Subcutaneous adipose tissue (tissue), 4 donors: ENCODE measurements around the gene TTC17. TPM values are rescaled to one million over a fixed set of nuclear protein-coding genes. Genes with fewer than 3 reads are reported as not detected.

ENCODE experiments used
- total RNA-seq, 4 donors: library from RNA; depleted of rRNA; stranded (reverse); fragments of >200 nt; gene quantifications; one replicate each; pipeline ENCODE4 v1.1.0, GENCODE V29; 2016
- TF ChIP-seq, protein P1 (sequence below): fragments of 450-650 bp; IDR thresholded peaks from one replicate; pipeline ENCODE4 v1.5.1; 2016; ENCODE audit warnings: low read depth, mild to moderate bottlenecking, control low read depth, antibody characterized with exemption, moderate library complexity

TTC17 gene
- total RNA-seq, 4 donors from 2014 or later = 105 to 144 (median 117) TPM

DNA sequence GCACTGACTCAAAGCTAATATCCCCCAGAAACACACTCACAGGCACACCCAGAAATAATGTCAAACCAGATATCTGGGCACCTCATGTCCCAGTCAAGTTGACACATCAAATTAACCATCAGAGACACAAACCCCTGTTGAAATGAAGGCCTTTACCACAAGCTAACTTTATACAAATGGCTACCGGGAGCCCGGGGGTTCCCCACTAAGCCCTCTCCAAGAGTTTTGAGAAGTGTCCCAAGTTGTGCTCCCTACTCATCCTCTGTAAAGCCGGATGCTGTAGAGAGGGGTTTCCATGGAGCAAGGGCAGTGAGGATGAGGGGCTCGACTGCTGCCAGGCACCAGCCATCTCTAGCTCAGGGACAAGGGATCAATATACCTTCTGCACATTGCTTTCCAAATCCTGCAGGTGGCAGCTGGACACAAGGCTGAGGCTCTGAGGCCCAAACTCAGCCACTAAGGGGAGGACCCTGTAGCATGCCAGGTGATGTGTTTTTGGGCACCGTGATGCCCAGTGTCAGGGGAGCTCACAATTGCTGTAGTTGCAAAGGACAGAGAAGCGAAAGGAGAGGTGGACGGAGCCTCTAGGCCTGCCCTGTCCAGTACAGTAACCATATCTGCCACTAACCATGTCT is 145.7 kb downstream of the TTC17 start:
- TF ChIP-seq, protein P1, sequence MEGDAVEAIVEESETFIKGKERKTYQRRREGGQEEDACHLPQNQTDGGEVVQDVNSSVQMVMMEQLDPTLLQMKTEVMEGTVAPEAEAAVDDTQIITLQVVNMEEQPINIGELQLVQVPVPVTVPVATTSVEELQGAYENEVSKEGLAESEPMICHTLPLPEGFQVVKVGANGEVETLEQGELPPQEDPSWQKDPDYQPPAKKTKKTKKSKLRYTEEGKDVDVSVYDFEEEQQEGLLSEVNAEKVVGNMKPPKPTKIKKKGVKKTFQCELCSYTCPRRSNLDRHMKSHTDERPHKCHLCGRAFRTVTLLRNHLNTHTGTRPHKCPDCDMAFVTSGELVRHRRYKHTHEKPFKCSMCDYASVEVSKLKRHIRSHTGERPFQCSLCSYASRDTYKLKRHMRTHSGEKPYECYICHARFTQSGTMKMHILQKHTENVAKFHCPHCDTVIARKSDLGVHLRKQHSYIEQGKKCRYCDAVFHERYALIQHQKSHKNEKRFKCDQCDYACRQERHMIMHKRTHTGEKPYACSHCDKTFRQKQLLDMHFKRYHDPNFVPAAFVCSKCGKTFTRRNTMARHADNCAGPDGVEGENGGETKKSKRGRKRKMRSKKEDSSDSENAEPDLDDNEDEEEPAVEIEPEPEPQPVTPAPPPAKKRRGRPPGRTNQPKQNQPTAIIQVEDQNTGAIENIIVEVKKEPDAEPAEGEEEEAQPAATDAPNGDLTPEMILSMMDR = no peak

DNA sequence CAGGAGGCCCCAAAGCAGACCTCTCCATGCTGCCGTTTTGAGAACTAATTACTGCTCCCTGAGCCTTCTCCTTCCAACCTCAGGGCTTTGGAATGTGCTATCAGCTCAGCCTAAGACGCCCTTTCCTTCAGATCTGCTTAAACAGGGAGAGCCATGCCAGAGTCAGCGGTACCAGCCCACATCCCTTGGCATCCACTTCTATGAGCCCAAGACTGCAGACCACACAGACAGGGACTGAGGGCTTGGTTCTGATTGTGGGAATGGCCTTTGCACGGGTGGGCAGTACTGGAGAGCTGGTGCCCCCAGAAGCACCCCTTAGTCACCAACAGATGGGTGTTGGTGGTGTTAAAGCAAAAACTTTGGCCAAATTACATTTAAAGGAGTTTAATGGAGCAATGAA is 146.5 kb downstream of the TTC17 start:
- TF ChIP-seq, protein P1 = no peak

DNA sequence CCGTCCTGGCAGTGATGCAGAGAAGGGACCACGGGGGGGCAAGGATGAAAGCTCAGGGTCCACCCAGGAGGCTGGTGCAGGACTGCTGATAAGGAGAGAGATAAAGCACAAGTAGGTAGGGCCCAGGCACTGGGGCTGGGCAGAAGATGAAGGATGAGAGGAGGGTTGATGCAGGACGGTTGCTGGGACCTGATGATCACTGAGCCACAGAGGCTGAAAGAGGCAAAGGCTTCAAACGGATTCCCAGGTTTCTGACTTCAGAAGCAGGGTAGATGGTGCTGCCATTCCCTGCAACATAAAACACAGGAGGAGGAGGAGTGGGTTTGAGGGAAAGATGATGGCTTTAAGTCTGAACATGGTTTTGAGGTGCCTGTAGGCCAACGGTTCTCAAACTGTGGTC is 148.5 kb downstream of the TTC17 start:
- TF ChIP-seq, protein P1 = no peak

DNA sequence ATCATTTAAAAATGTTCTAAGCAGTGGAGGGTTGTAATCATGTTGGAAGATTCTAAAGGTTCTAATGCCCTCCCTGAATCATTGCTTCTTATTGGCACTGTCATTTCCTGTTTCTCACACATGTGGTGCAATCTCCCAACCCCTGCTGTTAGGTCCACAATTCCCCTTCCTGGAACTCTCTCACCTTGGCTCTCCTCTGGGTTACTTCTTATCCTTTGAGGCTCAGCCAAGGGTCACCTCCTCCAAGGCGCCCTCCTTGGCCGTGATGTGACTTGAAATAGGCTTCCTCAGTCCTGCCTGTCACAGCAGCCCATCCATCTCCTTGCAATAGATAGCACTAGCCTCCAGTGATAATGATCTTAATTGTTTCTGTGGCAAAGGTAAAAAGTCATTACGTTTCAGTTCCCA is 149.8 kb downstream of the TTC17 start:
- TF ChIP-seq, protein P1 = no peak

DNA sequence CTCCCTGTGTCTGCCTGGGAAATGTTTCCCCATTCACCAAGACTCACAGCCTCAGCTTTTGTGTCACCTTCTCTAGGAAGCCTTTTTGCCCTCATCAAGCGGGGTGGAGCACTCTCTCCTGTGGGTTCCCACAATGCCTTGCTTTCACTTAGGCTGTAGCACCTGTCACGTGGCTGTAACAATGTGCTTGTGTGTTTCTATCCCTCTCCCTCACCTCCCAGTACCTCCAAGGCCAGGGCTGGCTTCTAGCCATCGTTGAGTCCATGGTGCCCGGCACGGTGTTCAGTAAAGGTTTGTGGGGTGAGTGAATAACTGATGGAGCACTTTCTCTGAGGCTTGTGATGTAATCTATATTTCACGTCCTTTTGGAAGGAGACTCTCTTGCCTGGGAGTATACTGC is 153.2 kb downstream of the TTC17 start:
- TF ChIP-seq, protein P1 = no peak

DNA sequence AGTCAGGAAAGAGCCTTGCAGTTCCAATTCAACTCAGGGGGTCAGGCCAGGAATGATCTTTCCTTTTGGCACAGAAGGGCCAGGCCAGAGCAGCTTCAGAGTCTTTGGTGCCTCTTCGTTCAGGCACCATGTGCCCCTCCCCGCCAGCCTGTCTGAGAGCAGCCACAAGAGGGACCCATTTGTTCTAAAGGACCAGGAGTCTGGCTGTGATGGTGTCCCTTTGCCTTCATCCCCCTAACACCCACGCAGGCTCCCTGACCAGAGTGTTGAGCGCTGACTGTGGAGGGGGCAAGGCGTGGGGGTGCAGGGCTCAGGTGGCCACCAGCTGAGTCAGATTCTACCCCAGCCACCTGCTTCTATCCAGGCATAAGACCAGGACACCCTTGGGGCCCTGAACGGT is 156.4 kb downstream of the TTC17 start:
- TF ChIP-seq, protein P1 = no peak

DNA sequence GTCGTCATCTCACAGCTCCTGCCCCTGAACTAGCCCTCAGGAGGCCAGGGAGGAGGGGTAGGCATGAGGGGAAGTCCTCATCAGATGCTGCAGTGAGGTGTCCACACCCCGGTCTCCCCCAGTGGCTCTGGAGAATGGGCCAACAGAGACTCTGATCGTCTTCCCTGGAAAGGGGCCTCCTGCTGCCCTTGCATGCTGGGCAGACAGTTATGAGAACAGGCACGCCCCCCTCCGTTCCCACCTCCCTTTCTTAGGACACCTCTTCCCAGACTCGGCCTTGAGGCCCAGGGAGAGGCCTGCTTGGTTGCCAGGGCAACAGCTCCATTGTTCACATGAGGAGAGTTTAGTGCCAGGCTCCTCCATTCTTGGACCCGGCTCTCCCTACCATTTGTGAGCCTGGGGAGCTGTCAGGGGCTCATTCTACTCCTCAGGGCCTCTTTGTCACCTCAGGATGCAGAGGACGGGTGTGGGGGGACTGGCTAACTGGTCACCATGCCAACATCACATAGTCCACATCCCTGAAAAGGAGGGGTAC is 157.7 kb downstream of the TTC17 start:
- TF ChIP-seq, protein P1 = no peak
